ENCODE data around the gene CDKL4.
"Not testable (repeated sequence)": the region's sequence is repeated elsewhere in the genome, so short reads cannot be mapped to it uniquely, and the experiment has no call there.

Gene CDKL4

DNA sequence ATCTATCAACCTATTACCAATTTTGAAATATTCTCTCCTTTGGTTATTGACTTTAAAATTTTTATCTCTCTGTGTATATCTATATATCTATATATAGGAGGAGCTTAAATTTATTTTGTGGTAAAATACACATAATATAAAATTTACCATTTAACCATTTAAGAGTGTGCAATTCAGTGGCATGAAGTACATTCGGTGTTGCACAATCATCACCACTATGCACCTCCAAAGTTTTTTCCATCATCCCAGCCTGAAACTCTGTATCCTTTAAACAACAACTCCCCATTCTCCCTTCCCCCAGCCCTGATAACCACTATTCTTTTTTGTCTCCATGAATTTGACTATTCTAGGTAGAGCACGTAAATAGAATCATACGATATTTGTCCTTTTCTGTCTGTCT lies 49.1 kb downstream of the CDKL4 start:
- DNase-seq (ENCODE audit: insufficient read length, low spot score): no peak
- FAIRE-seq: no peak
- no peak for TF ChIP-seq PAX5 (IDR thresholded peaks at IDR 0.05; ENCODE audit: insufficient read depth, low read length, severe bottlenecking)
- no peak for TF ChIP-seq POU2F2 (IDR thresholded peaks at IDR 0.05; ENCODE audit: low read depth, low read length)

- DNase-seq (ENCODE audit: insufficient read length, low spot score) (no peak), FAIRE-seq (peak; percentile 48)
- TF ChIP-seq POU2F2 (IDR thresholded peaks at IDR 0.05; ENCODE audit: low read depth, low read length) (no peak), POLR2AphosphoS5 (IDR thresholded peaks at IDR 0.05; ENCODE audit: low read depth, low read length) (no peak), POLR2A (IDR thresholded peaks at IDR 0.05; ENCODE audit: low read depth, low read length) (no peak), TAF1 (IDR thresholded peaks at IDR 0.05; ENCODE audit: low read depth, low read length) (no peak), PAX5 (IDR thresholded peaks at IDR 0.05; ENCODE audit: insufficient read depth, low read length, severe bottlenecking) (no peak), SPI1 (IDR thresholded peaks at IDR 0.05; ENCODE audit: low read depth, low read length) (no peak)
Observed at GRCh38 chr2:39188960-39189494, 54.7 kb downstream of the CDKL4 start.

GRCh38 chr2:39183673-39184072 lies 60.1 kb downstream of the CDKL4 start:
- FAIRE-seq (no peak), DNase-seq (ENCODE audit: insufficient read length, low spot score) (no peak)
- no peak for TF ChIP-seq PAX5 (IDR thresholded peaks at IDR 0.05; ENCODE audit: insufficient read depth, low read length, severe bottlenecking)
- TF ChIP-seq POU2F2 (IDR thresholded peaks at IDR 0.05; ENCODE audit: low read depth, low read length): no peak
- no peak for TF ChIP-seq TAF1 (IDR thresholded peaks at IDR 0.05; ENCODE audit: low read depth, low read length)
- TF ChIP-seq POLR2A (IDR thresholded peaks at IDR 0.05; ENCODE audit: low read depth, low read length): no peak
- no peak for TF ChIP-seq SPI1 (IDR thresholded peaks at IDR 0.05; ENCODE audit: low read depth, low read length)
- TF ChIP-seq POLR2AphosphoS5 (IDR thresholded peaks at IDR 0.05; ENCODE audit: low read depth, low read length): no peak

- TF ChIP-seq POLR2AphosphoS5 (IDR thresholded peaks at IDR 0.05; ENCODE audit: low read depth, low read length) (no peak), PAX5 (IDR thresholded peaks at IDR 0.05; ENCODE audit: insufficient read depth, low read length, severe bottlenecking) (no peak), SPI1 (IDR thresholded peaks at IDR 0.05; ENCODE audit: low read depth, low read length) (no peak)
- FAIRE-seq (no peak), DNase-seq (ENCODE audit: insufficient read length, low spot score) (no peak)
Observed at GRCh38 chr2:39181297-39181696, 62.5 kb downstream of the CDKL4 start.

DNA sequence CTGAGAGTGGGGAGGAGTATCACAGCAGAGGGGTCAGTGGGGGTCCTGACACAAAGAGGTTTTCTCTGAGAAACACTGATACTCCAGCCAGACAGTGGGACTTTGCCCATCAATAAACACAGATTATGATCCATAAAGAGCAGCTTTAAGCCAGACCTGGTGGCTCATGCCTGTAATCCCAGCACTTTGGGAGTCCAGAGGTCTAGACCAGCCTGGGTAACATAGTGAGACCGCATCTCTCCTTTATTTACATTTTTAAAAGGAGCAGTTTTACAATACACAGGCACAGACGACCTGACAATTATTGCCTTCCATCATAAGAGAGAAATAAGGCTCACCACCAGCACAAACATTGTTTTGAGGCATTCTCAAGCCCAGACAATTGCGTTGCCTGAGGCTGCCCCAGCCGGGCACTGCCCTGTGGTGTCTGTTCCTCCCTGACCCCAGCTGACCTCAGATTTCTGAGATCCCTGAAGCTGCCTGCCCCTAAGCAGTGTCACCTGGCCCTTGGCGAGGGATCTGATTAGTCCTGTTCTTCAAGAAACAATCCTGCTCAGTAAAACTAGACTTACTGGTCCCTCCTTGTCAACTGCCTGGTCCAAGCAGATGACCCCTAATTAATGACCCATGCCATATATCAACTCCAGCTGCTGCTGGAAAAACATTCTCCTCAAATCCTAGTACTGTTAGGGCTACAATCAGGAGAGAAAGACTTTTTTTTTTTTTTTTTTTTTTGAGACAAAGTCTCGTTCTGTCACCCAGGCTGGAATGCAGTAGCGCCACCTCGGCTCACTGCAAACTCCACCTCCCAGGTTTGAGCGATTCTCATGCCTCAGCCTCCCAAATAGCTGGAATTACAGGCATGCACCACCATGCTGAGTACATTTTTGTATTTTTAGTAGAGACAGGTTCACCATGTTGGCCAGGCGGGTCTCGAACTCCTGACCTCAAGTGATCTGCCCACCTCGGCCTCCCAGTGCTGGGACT lies 63.5 kb downstream of the CDKL4 start:
- TF ChIP-seq PAX5 (IDR thresholded peaks at IDR 0.05; ENCODE audit: insufficient read depth, low read length, severe bottlenecking): no peak
- no peak for TF ChIP-seq POLR2A (IDR thresholded peaks at IDR 0.05; ENCODE audit: low read depth, low read length)
- no peak for TF ChIP-seq POU2F2 (IDR thresholded peaks at IDR 0.05; ENCODE audit: low read depth, low read length)
- no peak for TF ChIP-seq SPI1 (IDR thresholded peaks at IDR 0.05; ENCODE audit: low read depth, low read length)
- no peak for TF ChIP-seq TAF1 (IDR thresholded peaks at IDR 0.05; ENCODE audit: low read depth, low read length)
- no peak for TF ChIP-seq POLR2AphosphoS5 (IDR thresholded peaks at IDR 0.05; ENCODE audit: low read depth, low read length)
- FAIRE-seq: peak; percentile 63
- DNase-seq (ENCODE audit: insufficient read length, low spot score): no peak

DNA sequence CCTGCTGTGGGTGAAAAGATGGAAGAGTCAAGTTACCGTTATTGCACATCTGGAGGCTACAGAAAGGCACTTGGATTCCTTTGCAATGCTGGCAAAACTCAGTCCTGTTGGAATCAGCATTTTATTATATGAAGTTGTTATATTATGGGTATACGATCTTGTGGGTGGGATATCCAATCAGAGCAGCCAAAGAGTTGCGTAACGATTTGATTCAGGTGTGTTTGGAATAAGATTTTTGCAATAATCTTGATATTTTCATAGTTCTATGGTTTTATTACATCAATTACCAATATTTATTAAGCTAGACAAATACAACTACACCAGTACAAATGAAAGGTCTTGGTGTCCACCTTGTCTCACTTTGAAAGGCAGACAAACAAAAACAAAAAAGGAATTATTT lies 65.0 kb downstream of the CDKL4 start:
- FAIRE-seq (no peak), DNase-seq (ENCODE audit: insufficient read length, low spot score) (no peak)
- TF ChIP-seq TAF1 (IDR thresholded peaks at IDR 0.05; ENCODE audit: low read depth, low read length) (no peak), POU2F2 (IDR thresholded peaks at IDR 0.05; ENCODE audit: low read depth, low read length) (no peak), POLR2AphosphoS5 (IDR thresholded peaks at IDR 0.05; ENCODE audit: low read depth, low read length) (no peak), SPI1 (IDR thresholded peaks at IDR 0.05; ENCODE audit: low read depth, low read length) (no peak), PAX5 (IDR thresholded peaks at IDR 0.05; ENCODE audit: insufficient read depth, low read length, severe bottlenecking) (no peak), POLR2A (IDR thresholded peaks at IDR 0.05; ENCODE audit: low read depth, low read length) (no peak)

- DNase-seq (ENCODE audit: insufficient read length, low spot score) (no peak), FAIRE-seq (no peak)
- no peak for TF ChIP-seq POLR2A (IDR thresholded peaks at IDR 0.05; ENCODE audit: low read depth, low read length)
- TF ChIP-seq POU2F2 (IDR thresholded peaks at IDR 0.05; ENCODE audit: low read depth, low read length): no peak
- TF ChIP-seq POLR2AphosphoS5 (IDR thresholded peaks at IDR 0.05; ENCODE audit: low read depth, low read length): no peak
- TF ChIP-seq TAF1 (IDR thresholded peaks at IDR 0.05; ENCODE audit: low read depth, low read length): no peak
- TF ChIP-seq SPI1 (IDR thresholded peaks at IDR 0.05; ENCODE audit: low read depth, low read length): no peak
- TF ChIP-seq PAX5 (IDR thresholded peaks at IDR 0.05; ENCODE audit: insufficient read depth, low read length, severe bottlenecking): no peak
Observed at GRCh38 chr2:39176997-39177396, 66.8 kb downstream of the CDKL4 start.

DNA sequence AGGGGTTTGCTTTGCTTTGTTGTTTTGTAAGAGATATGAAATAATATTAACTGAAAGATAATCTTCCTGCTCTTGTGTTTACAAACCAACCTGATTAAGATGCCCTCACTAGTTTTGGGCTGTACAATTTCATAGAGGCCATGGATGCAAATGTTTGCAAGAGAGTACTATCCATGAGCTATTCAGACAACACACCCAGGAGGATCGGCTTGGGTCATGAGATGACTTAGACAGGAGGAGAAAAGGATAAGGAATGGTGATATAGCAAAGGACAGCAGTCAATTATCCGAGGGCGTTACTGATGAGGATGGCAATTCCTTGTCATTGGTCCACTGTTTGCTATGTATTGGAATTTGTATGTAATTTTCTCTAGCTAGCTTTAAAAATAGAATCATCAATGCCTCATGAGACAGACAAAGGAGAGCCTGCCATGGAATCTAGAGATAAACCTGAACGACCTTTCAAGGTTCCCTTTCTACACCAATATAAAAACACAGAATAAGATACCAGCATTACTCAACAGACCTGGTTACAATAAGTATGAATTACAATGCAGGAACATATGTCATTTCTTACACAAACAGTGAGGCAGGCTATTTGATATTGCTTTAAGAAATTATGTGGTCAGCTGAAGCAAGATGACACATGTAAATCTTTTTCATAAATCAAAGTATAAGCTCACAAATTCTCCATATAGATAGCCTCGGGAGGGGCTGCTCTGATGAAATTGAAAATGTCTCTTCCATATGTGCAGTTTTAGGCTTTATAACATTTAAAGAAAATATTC lies 68.6 kb downstream of the CDKL4 start:
- TF ChIP-seq POLR2AphosphoS5 (IDR thresholded peaks at IDR 0.05; ENCODE audit: low read depth, low read length): no peak
- TF ChIP-seq POLR2A (IDR thresholded peaks at IDR 0.05; ENCODE audit: low read depth, low read length): no peak
- no peak for TF ChIP-seq TAF1 (IDR thresholded peaks at IDR 0.05; ENCODE audit: low read depth, low read length)
- TF ChIP-seq PAX5 (IDR thresholded peaks at IDR 0.05; ENCODE audit: insufficient read depth, low read length, severe bottlenecking): no peak
- TF ChIP-seq POU2F2 (IDR thresholded peaks at IDR 0.05; ENCODE audit: low read depth, low read length): no peak
- TF ChIP-seq SPI1 (IDR thresholded peaks at IDR 0.05; ENCODE audit: low read depth, low read length): no peak
- DNase-seq (ENCODE audit: insufficient read length, low spot score) (no peak), FAIRE-seq (no peak)

GRCh38 chr2:39174022-39174421 lies 69.7 kb downstream of the CDKL4 start:
- DNase-seq (ENCODE audit: insufficient read length, low spot score): no peak
- no peak for TF ChIP-seq TAF1 (IDR thresholded peaks at IDR 0.05; ENCODE audit: low read depth, low read length)
- FAIRE-seq: no peak

GRCh38 chr2:39172047-39172706 lies 71.6 kb downstream of the CDKL4 start:
- FAIRE-seq; DNase-seq (ENCODE audit: insufficient read length, low spot score): not testable (repeated sequence)

Measured in GM12891 (cell line).